Lung (tissue), 12 donors: ENCODE measurements around the gene MTA3. TPM values are rescaled to one million over a fixed set of nuclear protein-coding genes. Genes with fewer than 3 reads are reported as not detected.

Source experiments
- ATAC-seq: fragments of 200-7000 bp; cut with Tn5 transposase; one replicate; pipeline ENCODE4 v1.9.1; 2020; ENCODE audit warnings: moderate number of reproducible peaks; ENCODE audit not compliant: insufficient read depth, low FRiP score
- DNase-seq, 3 donors: peaks; one replicate each; pipeline ENCODE4 v3.0.0-alpha.2; 2013 to 2017
- H3K27ac ChIP-seq, 2 donors: one replicate each; pipeline ENCODE4 v1.5.1; 2013; ENCODE audit warnings: mild to moderate bottlenecking in 2 of 2, moderate library complexity in 2 of 2, control low read depth in 1 of 2, inconsistent platforms in 1 of 2, low read depth in 1 of 2, low read length in 1 of 2
- H3K27me3 ChIP-seq, 3 donors: one replicate each; pipeline ENCODE4 v1.5.1; 2013; ENCODE audit warnings: low read length in 2 of 3; ENCODE audit not compliant: control insufficient read depth in 3 of 3, insufficient read depth in 3 of 3
- H3K36me3 ChIP-seq, 4 donors: one replicate each; pipeline ENCODE4 v1.5.1; 2013; ENCODE audit warnings: low read length in 4 of 4, mild to moderate bottlenecking in 1 of 4, moderate library complexity in 1 of 4; ENCODE audit not compliant: control insufficient read depth in 4 of 4, insufficient read depth in 4 of 4
- H3K4me1 ChIP-seq, 5 donors: one replicate each; pipeline ENCODE4 v1.5.1; 2013; ENCODE audit warnings: low read length in 5 of 5, mild to moderate bottlenecking in 2 of 5, moderate library complexity in 1 of 5; ENCODE audit not compliant: control insufficient read depth in 5 of 5, insufficient read depth in 5 of 5
- H3K4me3 ChIP-seq: one replicate; pipeline ENCODE4 v1.5.1; 2013; ENCODE audit warnings: mild to moderate bottlenecking, control low read depth, moderate library complexity
- H3K9ac ChIP-seq, 2 donors: one replicate each; pipeline ENCODE4 v1.5.1; 2013; ENCODE audit warnings: low read length in 2 of 2, control low read depth in 1 of 2; ENCODE audit not compliant: insufficient read depth in 1 of 2
- H3K9me3 ChIP-seq, 4 donors: one replicate each; pipeline ENCODE4 v1.5.1; 2013; ENCODE audit warnings: low read length in 3 of 4, mild to moderate bottlenecking in 1 of 4, moderate library complexity in 1 of 4; ENCODE audit not compliant: control insufficient read depth in 4 of 4, insufficient read depth in 3 of 4
- WGBS, 2 donors: extraction: QIAGEN DNeasy Blood & Tissue Kit; methylation state at CpG; one replicate each; pipeline ENCODE4 v1.1.7; 2013; 5-methylcytosine and 5-hydroxymethylcytosine counted together
- polyA plus RNA-seq, 2 donors: library from polyadenylated mRNA; stranded (reverse); fragments of 200-250 nt; gene quantifications; one replicate each; pipeline ENCODE4 v1.2.1, GENCODE V29; 2013
- total RNA-seq, 2 donors: library from RNA; depleted of rRNA in 1 of 2; stranded (reverse); fragments of >200 nt in 1 of 2; gene quantifications; one replicate each; pipeline ENCODE4 v1.2.1, GENCODE V29; 2014 to 2021
- TF ChIP-seq, protein P1 (sequence below): IDR thresholded peaks from 2 replicates; pipeline ENCODE4 v1.5.1; 2012; ENCODE audit warnings: mild to moderate bottlenecking; ENCODE audit errors: control extremely low read depth, extremely low read depth
- donor health status: control.
- donor health status: control.
- donor health status: Bipolar disorder and iron deficiency.
- donor health status: healthy.
- donor health status: DM: yes; HTN: yes; CAD: no.

Gene MTA3
- total and polyA plus RNA-seq, 4 donors = 9.2 to 65.8 (median 24.4) TPM

DNA sequence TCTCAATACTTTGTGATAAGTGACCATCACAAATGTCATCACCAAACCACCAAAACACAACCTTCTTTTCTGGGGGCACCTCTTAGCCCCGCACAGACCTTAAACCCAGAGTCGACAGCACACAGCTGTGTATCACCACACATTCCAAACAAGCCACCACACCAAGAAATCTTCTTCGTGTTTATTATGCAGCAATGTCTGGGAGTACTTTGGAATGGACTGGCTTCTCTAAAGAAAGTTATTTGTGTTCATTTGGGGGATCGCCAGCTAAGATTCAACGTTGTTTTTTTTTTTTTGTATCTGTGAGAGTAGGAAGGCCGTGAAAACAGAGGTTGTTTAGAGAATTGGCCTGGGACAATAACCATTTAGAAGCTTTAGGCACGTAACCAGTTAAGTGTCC is 1.1 kb upstream of the MTA3 start:
- Histone ChIP-seq H3K9me3 (no peaks in the 10 kb centered on the region), H3K4me1 (peaks cover 0 to 19% (median 0%) of the 10 kb centered on the region in 5 donors), H3K27me3 (no peaks in the 10 kb centered on the region), H3K27ac (no peak overlapping the region), H3K9ac (peak overlapping the region in 1 of 2 donors; percentile 5), H3K4me3 (no peak overlapping the region), H3K36me3 (no peaks in the 10 kb centered on the region)
- DNase-seq (peak; percentile 27 to 82 (median 82)), ATAC-seq (no peak)
- TF ChIP-seq, protein P1, sequence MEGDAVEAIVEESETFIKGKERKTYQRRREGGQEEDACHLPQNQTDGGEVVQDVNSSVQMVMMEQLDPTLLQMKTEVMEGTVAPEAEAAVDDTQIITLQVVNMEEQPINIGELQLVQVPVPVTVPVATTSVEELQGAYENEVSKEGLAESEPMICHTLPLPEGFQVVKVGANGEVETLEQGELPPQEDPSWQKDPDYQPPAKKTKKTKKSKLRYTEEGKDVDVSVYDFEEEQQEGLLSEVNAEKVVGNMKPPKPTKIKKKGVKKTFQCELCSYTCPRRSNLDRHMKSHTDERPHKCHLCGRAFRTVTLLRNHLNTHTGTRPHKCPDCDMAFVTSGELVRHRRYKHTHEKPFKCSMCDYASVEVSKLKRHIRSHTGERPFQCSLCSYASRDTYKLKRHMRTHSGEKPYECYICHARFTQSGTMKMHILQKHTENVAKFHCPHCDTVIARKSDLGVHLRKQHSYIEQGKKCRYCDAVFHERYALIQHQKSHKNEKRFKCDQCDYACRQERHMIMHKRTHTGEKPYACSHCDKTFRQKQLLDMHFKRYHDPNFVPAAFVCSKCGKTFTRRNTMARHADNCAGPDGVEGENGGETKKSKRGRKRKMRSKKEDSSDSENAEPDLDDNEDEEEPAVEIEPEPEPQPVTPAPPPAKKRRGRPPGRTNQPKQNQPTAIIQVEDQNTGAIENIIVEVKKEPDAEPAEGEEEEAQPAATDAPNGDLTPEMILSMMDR = no peak
- 59 to 80% methylated on average over 7 of the region's 7 CpGs for WGBS, 2 donors

DNA sequence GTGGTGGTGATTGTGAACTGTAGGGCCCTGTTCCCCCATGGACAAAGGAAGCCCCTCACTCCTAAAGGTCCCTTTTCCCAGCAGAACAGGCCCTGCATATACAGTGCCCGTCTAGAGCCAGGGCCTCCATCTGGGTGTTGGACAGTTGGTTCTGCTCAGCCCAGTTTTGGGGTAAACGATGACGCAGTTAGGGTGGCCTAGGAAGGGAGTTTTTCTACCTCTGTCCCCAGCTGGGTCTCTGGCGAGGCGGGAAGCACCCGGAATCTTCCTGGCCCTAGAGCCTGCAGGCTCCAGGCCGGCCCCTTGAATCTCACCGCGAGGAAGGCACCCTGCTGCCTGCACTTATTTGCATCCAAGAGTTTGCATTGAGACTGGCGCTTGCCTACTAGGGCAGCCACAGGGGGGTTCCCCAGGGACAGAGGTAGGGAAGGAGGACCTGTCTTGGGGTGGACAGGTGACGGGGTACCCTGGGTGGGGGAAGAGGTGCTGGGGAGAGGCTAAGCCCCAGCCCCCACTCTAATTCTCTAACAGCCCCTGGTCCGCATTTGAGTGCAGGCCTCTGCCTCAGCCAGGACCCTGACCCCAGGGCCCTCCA is 529 bp upstream of the MTA3 start:
- Histone ChIP-seq H3K9ac (no peak overlapping the region), H3K4me1 (peaks cover 0 to 19% (median 0%) of the 10 kb centered on the region in 5 donors), H3K27ac (peak overlapping the region in 1 of 2 donors; percentile 13), H3K27me3 (no peaks in the 10 kb centered on the region), H3K4me3 (no peak overlapping the region), H3K36me3 (peaks cover 0 to 2% (median 0%) of the 10 kb centered on the region in 4 donors), H3K9me3 (no peaks in the 10 kb centered on the region)
- peak; percentile 22 for ATAC-seq
- peak; percentile 62 to 74 (median 66) for DNase-seq
- WGBS, 2 donors = 61 to 74% methylated on average over 12 of the region's 12 CpGs
- TF ChIP-seq, protein P1 = no peak

GRCh38 chr2:42569116-42569711 is 782 bp downstream of the MTA3 start:
- 6 to 20% methylated on average over 11 to 20 of the region's 20 CpGs for WGBS, 2 donors
- DNase-seq = peak; percentile 56 to 73 (median 69)
- ATAC-seq = peak; percentile 31
- TF ChIP-seq, protein P1 = no peak
- peak overlapping the region in 1 of 2 donors; percentile 82 for H3K9ac ChIP-seq
- H3K4me1 ChIP-seq = peaks cover 0 to 19% (median 0%) of the 10 kb centered on the region in 5 donors
- no peaks in the 10 kb centered on the region for H3K9me3 ChIP-seq
- H3K4me3 ChIP-seq = peak overlapping the region; percentile 94
- H3K27me3 ChIP-seq = no peaks in the 10 kb centered on the region
- H3K36me3 ChIP-seq = peaks cover 0 to 6% (median 0%) of the 10 kb centered on the region in 4 donors
- H3K27ac ChIP-seq = peak overlapping the region; percentile 77 to 89
